HEK293T (cell line): ENCODE data around the gene RALGAPB.

Experiments
- CTCF ChIA-PET: fragments of 350-600 bp; formaldehyde crosslinking; extraction: SDS; loops from one replicate; lab custom pipeline; 2021; ENCODE audit warnings: antibody characterized with exemption, inconsistent platforms; lab: Yijun Ruan, JAX
- POLR2A ChIA-PET: fragments of 350-600 bp; formaldehyde crosslinking; extraction: SDS; loops from one replicate; lab custom pipeline; 2020; ENCODE audit warnings: antibody characterized with exemption, inconsistent platforms; lab: Yijun Ruan, JAX
- DNase-seq: peaks from one replicate; pipeline ENCODE4 v3.0.0; 2012; ENCODE audit warnings: mixed read lengths; ENCODE audit errors: extremely low spot score
- ARNT ChIP-seq: fragments of 450-650 bp; IDR thresholded peaks from 2 replicates; pipeline ENCODE4 v1.6.1; 2017; ENCODE audit warnings: mild to moderate bottlenecking
- BHLHE40 ChIP-seq: fragments of 450-650 bp; IDR thresholded peaks from 2 replicates; pipeline ENCODE4 v1.6.1; 2016; ENCODE audit warnings: mild to moderate bottlenecking, moderate library complexity, borderline replicate concordance
- CTBP1 ChIP-seq: fragments of 450-650 bp; IDR thresholded peaks from 2 replicates; pipeline ENCODE4 v1.6.1; 2016; ENCODE audit warnings: borderline replicate concordance
- ELF4 ChIP-seq: fragments of 450-650 bp; IDR thresholded peaks from 2 replicates; pipeline ENCODE4 v1.6.1; 2017; ENCODE audit warnings: antibody characterized with exemption
- FOXA1 ChIP-seq: fragments of 450-650 bp; IDR thresholded peaks from 2 replicates; pipeline ENCODE4 v1.6.1; 2016; ENCODE audit warnings: mild to moderate bottlenecking
- FOXK2 ChIP-seq: fragments of 450-650 bp; IDR thresholded peaks from 2 replicates; pipeline ENCODE4 v1.6.1; 2016; ENCODE audit warnings: mild to moderate bottlenecking
- FOXM1 ChIP-seq: fragments of 450-650 bp; IDR thresholded peaks from 2 replicates; pipeline ENCODE4 v1.6.1; 2017; ENCODE audit warnings: mild to moderate bottlenecking, borderline replicate concordance
- HDGF ChIP-seq: fragments of 450-650 bp; IDR thresholded peaks from 2 replicates; pipeline ENCODE4 v1.6.1; 2017; ENCODE audit warnings: antibody characterized with exemption, borderline replicate concordance
- L3MBTL2 ChIP-seq: fragments of 450-650 bp; conservative IDR thresholded peaks from 2 replicates; pipeline ENCODE4 v1.6.1; 2016; ENCODE audit warnings: mild to moderate bottlenecking
- LEF1 ChIP-seq: fragments of 450-650 bp; IDR thresholded peaks from 2 replicates; pipeline ENCODE4 v1.6.1; 2017; ENCODE audit warnings: mild to moderate bottlenecking, borderline replicate concordance
- NFRKB ChIP-seq: fragments of 450-650 bp; IDR thresholded peaks from 2 replicates; pipeline ENCODE4 v1.6.1; 2016; ENCODE audit warnings: mild to moderate bottlenecking, moderate library complexity
- SP1 ChIP-seq: fragments of 450-650 bp; IDR thresholded peaks from 2 replicates; pipeline ENCODE4 v1.6.1; 2017
- SUZ12 ChIP-seq: fragments of 450-650 bp; IDR thresholded peaks from 2 replicates; pipeline ENCODE4 v1.6.1; 2016; ENCODE audit warnings: mild to moderate bottlenecking
- TARDBP ChIP-seq: fragments of 450-650 bp; IDR thresholded peaks from 2 replicates; pipeline ENCODE4 v1.6.1; 2016
- ZNF384 ChIP-seq: fragments of 450-650 bp; IDR thresholded peaks from 2 replicates; pipeline ENCODE4 v1.6.1; 2016
- TF ChIP-seq, protein P1 (sequence below): fragments of 450-650 bp; IDR thresholded peaks from 2 replicates; pipeline ENCODE4 v1.6.1; 2016

RALGAPB gene

DNA sequence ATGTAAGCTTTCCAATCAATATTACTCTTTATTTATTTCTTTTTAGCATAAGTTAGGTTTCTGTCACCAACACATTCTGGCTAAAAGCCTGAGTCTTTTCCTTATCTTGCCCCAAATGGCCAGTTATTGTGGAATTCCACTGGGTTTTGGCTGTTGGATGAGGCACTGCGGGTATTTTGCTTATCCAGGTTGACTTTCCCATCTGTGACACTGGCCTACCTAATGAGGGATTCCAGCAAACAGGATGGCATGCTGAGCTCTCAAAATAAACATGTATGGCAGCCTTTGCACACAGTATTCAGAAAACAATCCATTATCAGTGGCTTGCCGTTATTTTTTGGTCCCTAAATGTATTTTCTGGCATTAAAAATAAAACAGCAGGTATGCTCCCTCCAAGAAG lies 6.5 kb upstream of the RALGAPB start:
- ChIA-PET POLR2A (interaction anchor here (1.6 kb wide), 1 partner anchor 20 kb away, joined by 5 read pairs; no protein-coding TSS in a partner anchor), CTCF (no interaction called here)
- TF ChIP-seq ZNF384: no peak
- TF ChIP-seq CTBP1: no peak
- no peak for TF ChIP-seq BHLHE40
- no peak for TF ChIP-seq L3MBTL2
- TF ChIP-seq SUZ12: no peak
- TF ChIP-seq FOXM1: no peak
- no peak for TF ChIP-seq TARDBP
- no peak for TF ChIP-seq ELF4
- TF ChIP-seq FOXA1: no peak
- no peak for TF ChIP-seq HDGF
- TF ChIP-seq, protein P1, sequence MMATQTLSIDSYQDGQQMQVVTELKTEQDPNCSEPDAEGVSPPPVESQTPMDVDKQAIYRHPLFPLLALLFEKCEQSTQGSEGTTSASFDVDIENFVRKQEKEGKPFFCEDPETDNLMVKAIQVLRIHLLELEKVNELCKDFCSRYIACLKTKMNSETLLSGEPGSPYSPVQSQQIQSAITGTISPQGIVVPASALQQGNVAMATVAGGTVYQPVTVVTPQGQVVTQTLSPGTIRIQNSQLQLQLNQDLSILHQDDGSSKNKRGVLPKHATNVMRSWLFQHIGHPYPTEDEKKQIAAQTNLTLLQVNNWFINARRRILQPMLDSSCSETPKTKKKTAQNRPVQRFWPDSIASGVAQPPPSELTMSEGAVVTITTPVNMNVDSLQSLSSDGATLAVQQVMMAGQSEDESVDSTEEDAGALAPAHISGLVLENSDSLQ: no peak
- no peak for TF ChIP-seq ARNT
- no peak for TF ChIP-seq NFRKB
- TF ChIP-seq FOXK2: no peak
- no peak for TF ChIP-seq LEF1
- no peak for TF ChIP-seq SP1
- DNase-seq: no peak

DNA sequence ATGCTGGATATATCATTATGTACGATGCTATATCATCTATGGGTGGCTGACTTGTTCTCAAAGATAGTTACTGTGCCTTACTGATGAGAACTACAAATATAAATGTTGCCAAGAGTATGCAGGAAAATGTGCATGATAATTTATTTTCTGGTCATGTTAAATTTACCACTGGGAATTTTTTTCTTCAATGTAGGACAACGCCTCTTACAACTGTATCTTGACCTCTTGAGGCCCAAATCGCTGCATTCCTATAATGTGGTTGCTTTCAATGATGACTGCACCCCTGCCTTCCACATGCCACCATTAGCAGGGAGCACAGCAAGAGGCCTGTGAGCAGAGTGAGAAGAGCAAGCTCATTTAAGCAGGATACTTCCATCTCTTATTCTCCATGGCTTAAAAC lies 5.7 kb upstream of the RALGAPB start:
- TF ChIP-seq ZNF384 (no peak), SUZ12 (no peak), FOXK2 (no peak), FOXM1 (no peak), SP1 (no peak), ELF4 (no peak), HDGF (no peak), LEF1 (no peak), BHLHE40 (no peak), ARNT (no peak), FOXA1 (no peak), L3MBTL2 (no peak), TARDBP (no peak), NFRKB (no peak), CTBP1 (no peak)
- TF ChIP-seq, protein P1: no peak
- CTCF ChIA-PET: interaction anchor here (0.6 kb wide), 1 partner anchor 21 kb away, joined by 3 read pairs; no protein-coding TSS in a partner anchor
- POLR2A ChIA-PET: interaction anchor here (1.6 kb wide), 1 partner anchor 21 kb away, joined by 5 read pairs; no protein-coding TSS in a partner anchor
- no peak for DNase-seq

DNA sequence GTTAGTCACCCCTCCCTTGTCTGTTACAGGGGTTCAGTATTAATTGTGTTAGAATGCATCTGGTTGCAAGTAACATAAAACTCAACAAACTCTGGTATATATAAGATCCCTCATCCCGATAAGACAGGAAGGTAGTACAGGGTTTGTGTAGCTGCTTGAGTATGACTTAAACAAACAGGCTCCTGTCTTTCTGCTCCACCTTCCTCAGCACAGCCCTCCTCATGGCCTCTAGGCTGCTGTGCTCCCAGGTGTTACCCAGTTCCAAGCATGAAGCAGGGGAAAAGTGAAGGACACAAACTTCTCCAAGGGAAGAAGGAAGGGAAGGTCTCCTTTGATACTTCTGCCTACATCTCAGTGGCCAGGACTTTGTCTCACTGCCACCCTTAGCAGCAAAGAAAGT lies 1.4 kb upstream of the RALGAPB start:
- DNase-seq: no peak
- POLR2A ChIA-PET: interaction anchor here (1.5 to 2.8 kb wide), 5 partner anchors 14 to 77 kb away, joined by 3 to 67 read pairs (median 4); partner anchors contain the start of gene SNHG17
- no peak for TF ChIP-seq FOXK2
- TF ChIP-seq L3MBTL2: no peak
- no peak for TF ChIP-seq FOXM1
- TF ChIP-seq TARDBP: no peak
- CTCF ChIA-PET: interaction anchor here (2.6 kb wide), 1 partner anchor 36 kb away, joined by 6 read pairs; the partner anchor contains the start of gene SNHG17

DNA sequence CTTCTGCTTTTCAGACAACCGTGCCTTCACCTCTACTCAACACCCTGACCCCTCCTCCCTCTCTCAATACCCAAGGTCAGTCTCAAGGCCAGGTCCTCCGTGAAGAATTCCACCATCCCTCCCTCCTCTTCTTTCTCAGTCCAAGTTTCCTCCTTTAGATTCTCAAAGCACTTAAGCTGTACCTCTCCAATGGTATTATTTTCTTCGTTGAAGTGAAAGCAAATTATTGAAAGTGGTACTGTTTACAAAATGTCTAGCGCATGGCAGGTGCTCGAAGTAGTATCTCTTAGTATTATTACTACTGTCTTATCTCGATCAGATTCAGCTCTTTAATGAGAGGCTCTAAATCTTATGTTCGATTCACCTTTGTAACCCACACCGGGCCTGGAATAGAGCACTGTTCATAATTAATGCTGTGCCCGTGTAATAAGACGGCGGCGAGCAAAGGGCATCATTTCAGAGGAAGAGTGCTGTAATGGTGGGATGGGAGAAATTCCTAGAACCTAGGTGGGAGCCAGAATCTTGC lies 593 bp upstream of the RALGAPB start:
- DNase-seq: no peak
- POLR2A ChIA-PET: interaction anchor here (0.7 to 3.5 kb wide), 22 partner anchors 8 to 118 kb away, joined by 3 to 67 read pairs (median 4); partner anchors contain the start of gene SNHG17
- CTCF ChIA-PET: interaction anchor here (1.0 to 2.6 kb wide), 3 partner anchors 26 to 37 kb away, joined by 3 to 6 read pairs (median 5); partner anchors contain the start of gene SNHG17
- TF ChIP-seq L3MBTL2 (peak; percentile 65), CTBP1 (peak; percentile 50; the same call in 1 of the 2 replicates), FOXM1 (no peak)

DNA sequence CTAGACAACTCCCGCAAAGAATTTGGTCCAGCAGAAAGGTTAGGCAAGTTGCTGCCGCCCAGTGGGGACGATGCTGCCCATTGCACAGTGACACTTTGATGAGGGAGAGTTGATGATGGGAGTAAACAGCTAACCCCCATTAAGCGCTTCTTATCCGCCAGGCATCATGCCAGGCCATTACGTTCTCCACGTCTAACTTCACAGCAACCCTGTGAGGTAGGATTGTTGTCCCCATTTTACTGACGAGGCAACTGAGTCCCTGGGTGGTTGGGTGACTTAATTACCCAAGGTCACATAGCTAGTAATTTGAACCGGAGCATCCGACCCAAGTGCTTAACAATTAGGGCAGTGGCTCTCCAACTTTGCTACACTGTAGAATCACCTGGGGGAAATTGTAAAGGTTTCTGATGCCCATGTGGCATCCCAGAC lies 738 bp downstream of the RALGAPB start:
- ChIA-PET CTCF (interaction anchor here (0.6 to 1.3 kb wide), 4 partner anchors 27 to 254 kb away, joined by 3 to 4 read pairs (median 3); no protein-coding TSS in a partner anchor), POLR2A (interaction anchor here (0.8 to 3.5 kb wide), 12 partner anchors 12 to 89 kb away, joined by 3 to 67 read pairs (median 5); partner anchors contain the start of gene SNHG17)
- TF ChIP-seq ELF4 (no peak), FOXA1 (no peak), HDGF (no peak), ZNF384 (no peak), NFRKB (no peak), L3MBTL2 (no peak), ARNT (no peak), TARDBP (no peak)
- TF ChIP-seq, protein P1: no peak
- peak; percentile 45 for DNase-seq

DNA sequence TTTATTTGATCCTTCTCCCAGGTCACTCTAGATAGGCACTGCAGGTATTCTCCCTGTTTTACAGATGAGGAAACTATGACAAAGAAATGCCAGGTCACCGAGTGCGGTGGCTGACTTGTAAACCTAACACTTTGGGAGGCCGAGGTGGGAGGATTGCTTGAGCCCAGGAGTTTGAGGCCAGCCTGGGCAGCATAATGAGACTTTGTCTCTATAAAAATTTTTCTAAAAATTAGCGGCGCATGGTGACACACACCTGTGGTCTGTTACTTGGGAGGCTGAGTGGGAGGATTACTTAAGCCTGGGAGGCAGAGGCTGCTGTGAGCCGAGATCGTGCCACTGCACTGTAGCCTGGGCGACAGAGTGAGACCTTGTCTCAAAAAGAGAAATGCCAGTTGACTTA lies 5.1 kb downstream of the RALGAPB start:
- TF ChIP-seq FOXA1 (no peak), ZNF384 (no peak), SUZ12 (no peak), TARDBP (no peak), ARNT (no peak), FOXM1 (no peak), HDGF (no peak), LEF1 (no peak), BHLHE40 (no peak), L3MBTL2 (no peak), SP1 (no peak), ELF4 (no peak), FOXK2 (no peak), CTBP1 (no peak), NFRKB (no peak)
- TF ChIP-seq, protein P1: no peak
- DNase-seq: no peak
- POLR2A ChIA-PET: no interaction called here
- CTCF ChIA-PET: no interaction called here
